ENCODE results near the gene MAL.

Gene MAL

GRCh38 chr2:94997981-94998930, 27.3 kb upstream of the MAL start:
- no peak for DNase-seq

DNA sequence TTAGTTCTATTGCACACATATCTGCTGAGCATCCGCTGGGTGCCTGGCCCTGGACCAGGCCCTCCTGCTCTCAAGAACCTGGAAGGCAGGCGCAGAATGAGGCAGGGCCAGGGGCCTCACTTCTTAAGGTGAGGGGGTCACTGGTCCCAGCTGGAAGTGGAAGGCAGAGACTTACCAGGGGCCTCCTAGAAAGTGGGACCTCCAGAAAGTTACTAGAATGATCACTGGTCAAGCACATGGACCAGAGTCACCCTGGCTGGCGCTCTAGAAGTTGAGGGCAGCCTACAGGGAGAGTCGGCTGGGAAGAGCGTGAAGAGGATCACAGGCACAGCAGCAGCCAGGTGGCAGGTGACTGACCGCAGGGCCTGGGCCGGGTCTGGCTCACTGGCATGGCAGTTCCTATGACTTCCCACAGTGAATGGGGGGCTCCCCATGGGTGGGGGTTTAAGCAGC, 26.1 kb upstream of the MAL start:
- no peak for DNase-seq

DNA sequence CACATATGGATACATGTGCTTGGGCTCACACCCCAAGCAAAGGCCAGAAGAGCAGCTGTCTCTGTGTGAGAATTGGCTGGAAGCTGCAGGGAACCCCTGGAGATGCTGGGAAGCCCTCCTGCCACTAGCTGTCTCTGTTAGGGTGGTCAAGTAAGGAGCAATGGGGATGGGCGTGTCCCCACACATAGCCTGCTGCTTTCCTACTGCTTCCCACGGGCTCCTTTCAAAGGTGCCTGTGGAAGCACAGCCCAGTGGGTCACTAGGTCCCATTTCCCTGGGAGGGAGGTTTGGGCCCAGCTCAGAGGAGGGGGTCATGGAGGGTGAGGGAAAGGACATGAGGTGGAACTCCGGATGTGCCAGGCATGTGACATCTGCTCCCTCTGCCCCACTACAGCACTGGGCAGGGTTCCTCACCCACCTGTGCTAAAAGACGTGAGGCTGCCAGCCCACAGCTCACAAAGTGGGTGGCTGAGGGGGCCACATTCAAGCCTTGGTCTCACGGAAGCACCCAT, 24.4 kb upstream of the MAL start:
- no peak for DNase-seq

- DNase-seq = no peak
Observed at GRCh38 chr2:95001701-95002100, 23.8 kb upstream of the MAL start.

GRCh38 chr2:95002498-95002897, 23.0 kb upstream of the MAL start:
- no peak for DNase-seq

- DNase-seq = no peak
Observed at GRCh38 chr2:95004287-95004686, 21.2 kb upstream of the MAL start.

GRCh38 chr2:95004711-95005110, 20.8 kb upstream of the MAL start:
- no peak for DNase-seq

- no peak for DNase-seq
Observed at GRCh38 chr2:95005726-95006125, 19.8 kb upstream of the MAL start.

DNA sequence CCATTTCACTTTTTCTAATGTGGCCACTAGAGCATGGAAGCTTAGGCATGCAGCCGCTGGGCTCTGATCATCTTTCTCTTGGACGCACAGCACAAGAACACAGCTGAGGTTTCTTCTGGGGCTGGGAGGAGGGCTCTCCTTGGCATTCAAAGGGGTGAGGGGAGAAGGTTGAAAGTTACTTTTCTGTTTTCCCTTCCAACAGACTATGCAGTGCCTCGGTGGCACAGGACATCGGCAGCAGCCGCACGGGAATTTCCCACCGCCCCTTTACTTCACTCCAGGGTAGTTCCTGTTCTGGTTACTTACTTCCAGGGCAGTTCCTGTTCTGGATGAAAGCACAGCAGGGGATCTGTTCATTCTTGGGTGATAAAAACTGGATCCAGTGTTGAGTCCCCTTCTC, 18.9 kb upstream of the MAL start:
- DNase-seq = no peak

DNA sequence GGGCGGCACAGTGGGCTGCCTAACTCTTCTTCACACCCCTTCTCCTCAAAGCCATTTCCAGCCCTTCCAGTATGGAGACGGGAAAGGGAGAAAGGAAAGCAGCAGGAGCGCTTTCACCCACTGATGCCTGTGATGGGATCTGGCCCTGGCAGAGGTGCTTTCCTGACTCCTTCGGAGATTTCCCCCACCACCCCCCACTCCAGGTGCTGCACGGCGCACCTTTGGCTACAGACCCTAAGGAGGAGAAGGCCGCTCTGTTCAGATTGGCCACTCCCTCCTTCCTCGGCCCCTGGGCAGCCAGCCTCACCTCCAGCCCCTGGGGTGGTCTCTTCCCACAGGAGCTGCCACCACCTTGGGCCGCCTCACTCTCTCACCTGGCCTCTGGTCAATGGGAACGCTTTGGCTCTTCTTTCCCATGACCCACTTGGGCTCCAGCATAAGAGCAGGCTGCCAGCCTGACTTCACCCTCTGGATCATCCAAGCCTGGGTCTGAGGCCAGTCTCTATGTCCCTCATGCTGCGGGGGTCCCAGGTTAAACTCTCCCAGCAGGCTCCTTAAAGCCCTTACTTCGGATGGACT, 18.4 kb upstream of the MAL start:
- DNase-seq = no peak

- DNase-seq = no peak
Observed at GRCh38 chr2:95007822-95008221, 17.7 kb upstream of the MAL start.

- DNase-seq = no peak
Observed at GRCh38 chr2:95008306-95008705, 17.2 kb upstream of the MAL start.

- no peak for DNase-seq
Observed at GRCh38 chr2:95008996-95009395, 16.5 kb upstream of the MAL start.

- no peak for DNase-seq
Observed at GRCh38 chr2:95009412-95009811, 16.1 kb upstream of the MAL start.

DNA sequence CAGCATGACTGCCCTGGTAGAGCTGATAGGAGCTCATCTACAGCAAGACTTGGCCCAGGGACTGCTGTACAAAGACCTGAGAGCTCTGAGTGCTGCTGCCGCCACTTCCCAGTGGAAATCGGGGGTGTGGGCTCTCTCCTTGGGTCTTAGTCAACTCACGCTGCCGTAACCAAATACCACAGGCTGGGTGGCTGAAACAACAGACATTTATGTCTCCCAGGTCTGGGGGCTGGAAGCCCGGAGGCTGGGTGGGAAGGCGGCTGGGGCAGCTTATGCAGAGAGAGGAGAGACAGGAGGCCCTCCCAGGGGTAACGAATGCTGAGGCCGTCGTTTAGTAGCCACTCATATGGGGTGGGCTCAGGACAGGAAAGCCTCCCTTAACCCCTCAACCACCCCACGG, 15.4 kb upstream of the MAL start:
- no peak for DNase-seq

DNA sequence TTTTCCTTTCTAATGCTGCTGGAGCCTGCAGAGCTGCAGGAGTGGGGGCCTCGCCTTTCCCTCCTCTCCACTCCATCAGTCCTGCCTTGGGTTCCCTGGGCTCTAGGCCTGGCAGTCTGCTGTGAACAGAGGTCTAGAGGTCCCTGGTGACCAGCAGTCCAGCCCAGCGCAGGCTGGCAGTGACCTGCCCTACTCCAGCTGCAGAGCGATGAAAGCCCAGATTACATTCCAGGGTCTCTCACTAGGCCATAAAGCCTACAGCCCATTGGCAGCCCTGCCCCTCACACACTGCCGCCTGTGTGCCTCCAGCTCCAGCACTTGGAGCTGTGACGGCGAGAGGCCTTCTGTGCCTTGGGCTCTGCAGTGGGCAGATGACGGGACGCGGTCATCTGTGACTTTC, 14.8 kb upstream of the MAL start:
- no peak for DNase-seq

GRCh38 chr2:95012881-95013550, 12.5 kb upstream of the MAL start:
- no peak for DNase-seq

GRCh38 chr2:95013726-95014125, 11.8 kb upstream of the MAL start:
- no peak for DNase-seq

GRCh38 chr2:95014126-95014708, 11.3 kb upstream of the MAL start:
- no peak for DNase-seq

DNA sequence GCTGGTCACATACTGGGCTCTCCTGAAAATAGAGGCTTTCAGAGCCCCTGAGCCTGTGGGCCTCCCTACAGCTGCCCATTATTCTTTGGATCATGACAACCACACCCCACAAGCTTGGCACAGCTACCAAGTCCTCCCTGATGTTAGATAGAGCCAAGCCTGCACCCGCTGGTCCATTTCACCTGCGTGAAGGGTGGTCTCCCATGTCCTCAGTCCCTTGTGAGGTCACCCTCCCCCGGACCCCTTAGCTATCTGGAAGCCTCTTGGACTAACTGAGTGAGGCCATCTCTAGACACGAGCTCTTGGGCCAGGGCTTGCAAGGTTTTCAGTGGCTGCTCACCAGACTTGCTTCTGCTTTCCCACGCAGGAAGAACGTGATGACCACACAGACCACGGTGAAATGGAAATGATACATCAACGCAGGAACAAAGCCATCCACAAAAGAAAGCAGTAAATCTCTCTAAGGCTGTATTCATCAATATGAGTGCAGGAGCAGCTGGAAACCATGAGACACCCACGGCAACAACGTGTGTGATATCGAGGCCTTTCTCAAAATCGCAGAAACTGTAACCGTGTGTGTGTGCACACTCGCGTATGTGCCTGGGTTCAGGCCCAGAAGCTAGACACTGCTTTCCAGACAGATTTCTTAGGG, 10.1 kb upstream of the MAL start:
- no peak for DNase-seq

- DNase-seq = no peak
Observed at GRCh38 chr2:95016616-95017015, 8.9 kb upstream of the MAL start.

DNA sequence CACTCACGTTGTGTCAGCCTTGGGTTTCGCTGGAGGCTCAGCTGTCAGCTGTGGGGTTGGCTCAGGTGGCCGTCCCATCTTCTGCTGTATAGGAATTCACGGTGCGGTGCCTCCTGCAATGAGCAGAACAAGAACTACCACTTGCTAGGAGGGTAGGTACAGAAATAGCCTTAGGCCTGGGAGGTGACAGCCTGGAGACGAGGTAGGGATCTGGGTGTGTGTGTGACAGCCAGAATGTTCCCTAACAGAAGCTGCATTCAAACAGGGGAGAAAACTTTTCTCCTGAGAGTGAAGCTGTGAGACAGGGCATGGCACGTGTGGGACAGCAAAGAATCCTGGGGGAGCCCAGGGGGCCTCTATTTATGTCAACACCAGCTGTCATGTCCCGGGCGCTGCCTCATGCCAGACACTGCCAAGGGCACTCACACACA, 8.4 kb upstream of the MAL start:
- no peak for DNase-seq

DNA sequence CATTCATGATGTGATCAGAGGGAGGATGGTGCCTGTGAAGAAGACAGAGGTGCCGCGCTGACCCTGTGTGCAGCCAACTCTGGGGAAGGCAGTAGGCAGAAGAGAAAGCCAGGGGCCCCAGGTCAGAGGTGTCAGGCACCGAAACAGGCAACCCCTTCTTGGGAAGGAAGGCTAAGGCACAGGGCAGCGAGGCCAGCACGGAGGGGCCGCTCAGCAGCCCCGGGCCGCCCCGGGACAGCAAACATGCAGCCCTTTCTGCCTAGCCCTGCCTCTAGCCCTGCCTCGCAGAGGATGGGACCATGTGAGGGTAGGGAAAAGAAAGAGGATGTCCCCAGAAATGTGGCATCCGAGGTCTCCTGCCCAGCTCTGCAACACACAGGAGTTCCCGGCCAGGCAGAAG, 7.7 kb upstream of the MAL start:
- no peak for DNase-seq

Measured in activated effector memory CD4-positive, alpha-beta T cell treated with Interleukin-2 at 50 U/mL for 16 hours (primary cell).